GM12878 (cell line): ENCODE results near the gene IL10. TPM values are rescaled to one million over a fixed set of nuclear protein-coding genes. Genes with fewer than 3 reads are reported as not detected.

Source experiments
- DPF2 ChIP-seq: fragments of 450-650 bp; IDR thresholded peaks from 2 replicates; pipeline ENCODE4 v1.6.1; 2017; ENCODE audit warnings: mild to moderate bottlenecking
- IKZF2 ChIP-seq, 2 experiments: fragments of 450-650 bp; IDR thresholded peaks; 2 replicates each; pipeline ENCODE4 v1.6.1; 2017; ENCODE audit warnings: mild to moderate bottlenecking in 2 of 2, moderate library complexity in 2 of 2
- KAT2A ChIP-seq: conservative IDR thresholded peaks from 2 replicates; pipeline ENCODE4 v1.6.1; 2011; ENCODE audit warnings: low read depth, low read length; ENCODE audit not compliant: control insufficient read depth
- NR2C2 ChIP-seq: IDR thresholded peaks from 2 replicates; pipeline ENCODE4 v1.6.1; 2011; ENCODE audit warnings: borderline replicate concordance, low read depth; ENCODE audit not compliant: control insufficient read depth, insufficient read length
- PML ChIP-seq: IDR thresholded peaks from 2 replicates; pipeline ENCODE4 v1.6.1; 2012; ENCODE audit warnings: low read length, inconsistent platforms
- RUNX3 ChIP-seq: IDR thresholded peaks from 2 replicates; pipeline ENCODE4 v1.6.1; 2012; ENCODE audit warnings: low read length, inconsistent platforms
- STAT1 ChIP-seq: fragments of 450-650 bp; conservative IDR thresholded peaks from 2 replicates; pipeline ENCODE4 v1.6.1; 2014; ENCODE audit warnings: antibody characterized with exemption, mild to moderate bottlenecking
- USF2 ChIP-seq: IDR thresholded peaks from 2 replicates; pipeline ENCODE4 v1.6.1; 2011; ENCODE audit warnings: low read depth, low read length, improper control_type of control experiment, borderline replicate concordance
- ZSCAN29 ChIP-seq: fragments of 450-650 bp; IDR thresholded peaks from 2 replicates; pipeline ENCODE4 v1.6.1; 2017; ENCODE audit warnings: mild to moderate bottlenecking, moderate library complexity
- polyA plus RNA-seq, 11 experiments: library from polyadenylated mRNA; depleted of rRNA in 4 of 11; unstranded in 6 of 11; stranded (reverse) in 5 of 11; fragments of >200 nt; fragmentation: Nextera tagmentation in 4 of 11; fragmentation: Illumina TruSeq in 1 of 11; extraction: Ambion mirVana in 4 of 11; extraction: Trizol in 1 of 11; gene quantifications; 1 replicate in 1 of 11; 2 replicates in 10 of 11; pipeline versions ENCODE4 v1.2.1 to v1.2.3, GENCODE V29; 2011 to 2016; ENCODE audit warnings: inconsistent platforms in 2 of 11, missing spikeins in 2 of 11, low read depth in 1 of 11
- total RNA-seq, 4 experiments: library from RNA; depleted of rRNA in 3 of 4; stranded (reverse); fragments of >200 nt in 3 of 4; fragmentation: Illumina TruSeq in 1 of 4; extraction: Trizol in 1 of 4; gene quantifications; 2 replicates each; pipeline versions ENCODE4 v1.2.1 to v1.2.3, GENCODE V29; 2013 to 2021
- TF ChIP-seq, protein P1 (sequence below): IDR thresholded peaks from 2 replicates; pipeline ENCODE4 v1.6.1; 2011; ENCODE audit warnings: low read depth, mild to moderate bottlenecking, low read length, moderate library complexity, borderline replicate concordance; ENCODE audit errors: extremely low read depth
- TF ChIP-seq, protein P2 (sequence below), 3 experiments: IDR thresholded peaks in 2 of 3; conservative IDR thresholded peaks in 1 of 3; 2 replicates each; pipeline ENCODE4 v1.5.1; 2011; ENCODE audit warnings: low read depth in 3 of 3, low read length in 3 of 3, mild to moderate bottlenecking in 3 of 3, control low read depth in 2 of 3, moderate library complexity in 2 of 3, inconsistent platforms in 1 of 3, mixed read lengths in 1 of 3; ENCODE audit not compliant: control insufficient read depth in 2 of 3, insufficient read depth in 1 of 3; ENCODE audit errors: extremely low read depth in 1 of 3

IL10 gene
- total and polyA plus RNA-seq, 10 of the 15 experiments (the other 5 are each of a cell fraction or from before 2014, with no cell fraction given), result 0.34 to 5.0 (median 1.1) TPM

DNA sequence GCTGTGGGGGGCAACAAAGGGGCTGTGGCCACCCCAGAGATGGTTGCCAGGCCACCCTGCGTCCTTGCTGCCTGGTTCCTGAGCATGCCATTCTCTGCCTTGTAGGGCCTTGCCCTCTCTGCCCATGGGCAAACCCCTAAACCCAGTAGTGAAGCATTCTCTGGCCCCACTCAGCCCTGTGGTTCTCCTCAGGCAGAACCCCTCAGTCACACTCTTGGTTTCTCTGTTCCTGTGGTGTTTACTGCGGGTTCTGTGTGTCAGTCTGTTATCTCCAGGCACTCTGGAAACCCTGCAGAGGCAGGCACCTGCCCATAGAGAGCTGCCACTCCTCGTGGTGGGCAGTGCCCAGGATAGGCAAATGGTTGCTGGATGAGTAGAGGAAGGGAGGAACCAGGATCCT is 42.8 kb downstream of the IL10 start (continued):
- TF ChIP-seq STAT1 (no peak), ZSCAN29 (no peak), USF2 (no peak), PML (no peak), DPF2 (no peak), NR2C2 (no peak), RUNX3 (no peak), KAT2A (no peak), IKZF2 (IDR thresholded peaks at IDR 0.05) (no peak)
- TF ChIP-seq, protein P1, sequence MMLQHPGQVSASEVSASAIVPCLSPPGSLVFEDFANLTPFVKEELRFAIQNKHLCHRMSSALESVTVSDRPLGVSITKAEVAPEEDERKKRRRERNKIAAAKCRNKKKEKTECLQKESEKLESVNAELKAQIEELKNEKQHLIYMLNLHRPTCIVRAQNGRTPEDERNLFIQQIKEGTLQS, result no peak
- TF ChIP-seq, protein P2, sequence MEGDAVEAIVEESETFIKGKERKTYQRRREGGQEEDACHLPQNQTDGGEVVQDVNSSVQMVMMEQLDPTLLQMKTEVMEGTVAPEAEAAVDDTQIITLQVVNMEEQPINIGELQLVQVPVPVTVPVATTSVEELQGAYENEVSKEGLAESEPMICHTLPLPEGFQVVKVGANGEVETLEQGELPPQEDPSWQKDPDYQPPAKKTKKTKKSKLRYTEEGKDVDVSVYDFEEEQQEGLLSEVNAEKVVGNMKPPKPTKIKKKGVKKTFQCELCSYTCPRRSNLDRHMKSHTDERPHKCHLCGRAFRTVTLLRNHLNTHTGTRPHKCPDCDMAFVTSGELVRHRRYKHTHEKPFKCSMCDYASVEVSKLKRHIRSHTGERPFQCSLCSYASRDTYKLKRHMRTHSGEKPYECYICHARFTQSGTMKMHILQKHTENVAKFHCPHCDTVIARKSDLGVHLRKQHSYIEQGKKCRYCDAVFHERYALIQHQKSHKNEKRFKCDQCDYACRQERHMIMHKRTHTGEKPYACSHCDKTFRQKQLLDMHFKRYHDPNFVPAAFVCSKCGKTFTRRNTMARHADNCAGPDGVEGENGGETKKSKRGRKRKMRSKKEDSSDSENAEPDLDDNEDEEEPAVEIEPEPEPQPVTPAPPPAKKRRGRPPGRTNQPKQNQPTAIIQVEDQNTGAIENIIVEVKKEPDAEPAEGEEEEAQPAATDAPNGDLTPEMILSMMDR (IDR thresholded peaks at IDR 0.05 in 2 of 3, conservative IDR thresholded peaks at IDR 0.05 in 1 of 3; ENCODE audit: control insufficient read depth in 2 of 3, extremely low read depth in 1 of 3, insufficient read depth in 1 of 3, low read depth in 3 of 3, low read length in 3 of 3), result no peak
